Activated T-cell treated with anti-CD3 and anti-CD28 coated beads for 24 hours (primary cell): ENCODE data around the gene FMO2.
"Not testable (repeated sequence)": the region's sequence is repeated elsewhere in the genome, so short reads cannot be mapped to it uniquely, and the experiment has no call there.

ENCODE experiments used
- DNase-seq: peaks from one replicate; pipeline ENCODE4 v3.0.0-alpha.2; 2020; ENCODE audit warnings: low read depth

FMO2 gene

DNA sequence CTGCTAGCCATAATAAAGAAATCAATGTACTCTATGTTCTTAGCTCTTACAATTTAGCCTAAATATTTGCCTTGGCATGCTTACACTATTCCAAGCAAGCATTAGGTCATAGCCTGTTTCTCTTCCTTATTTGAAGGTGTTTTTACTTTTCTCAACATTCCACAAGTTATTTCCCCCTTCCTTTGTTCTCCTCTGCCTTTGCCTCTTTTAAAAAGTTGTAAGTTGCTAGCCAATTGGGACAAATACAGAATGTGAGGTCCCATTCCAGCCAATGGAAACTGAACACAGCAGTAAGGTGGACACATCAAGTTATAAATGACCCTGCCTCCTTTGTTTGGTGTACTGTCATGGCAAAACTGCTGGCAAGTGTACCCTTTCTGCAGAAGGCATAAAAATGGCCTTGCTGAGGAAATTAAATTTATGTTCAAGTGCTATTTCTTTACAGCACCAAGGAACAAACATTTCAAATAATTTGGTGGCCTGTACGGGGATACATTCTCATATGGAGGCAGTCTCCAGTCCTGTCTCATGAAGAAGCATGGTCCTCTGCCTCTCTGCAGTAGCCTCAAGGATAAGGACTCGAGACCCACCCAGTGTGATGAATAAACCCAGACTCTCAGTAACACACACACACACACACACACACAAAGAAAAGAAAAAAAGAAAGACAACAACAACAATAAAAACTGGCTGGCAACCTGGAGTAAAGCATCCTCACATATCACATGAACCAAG, 34.4 kb downstream of the FMO2 start:
- DNase-seq, result no peak

- DNase-seq, result no peak
These were observed 35.0 kb downstream of the FMO2 start for GRCh38 chr1:171220081-171220420.

DNA sequence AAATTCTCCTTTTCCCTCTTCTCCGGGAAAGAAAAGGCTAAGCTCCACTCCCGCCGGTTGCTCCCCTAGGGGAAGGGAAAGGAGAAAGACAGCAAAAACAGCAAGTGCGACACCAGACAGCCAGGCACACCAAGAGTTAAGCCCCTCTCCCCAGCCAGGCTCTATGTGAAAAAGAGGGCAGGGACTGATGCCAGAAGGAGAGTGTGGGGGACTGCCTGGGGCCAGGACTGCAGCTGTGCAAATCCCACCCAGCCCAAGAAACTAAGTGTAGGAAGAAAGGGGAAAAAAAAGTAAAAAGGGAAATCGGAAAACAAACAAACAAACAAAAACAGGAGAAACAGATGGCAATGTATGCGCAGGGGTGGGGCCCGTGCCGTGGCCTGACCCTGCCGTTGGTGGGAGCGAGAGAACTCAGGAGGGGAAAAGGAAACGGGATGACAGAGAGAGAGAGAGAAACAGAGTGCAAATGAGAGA, 35.5 kb downstream of the FMO2 start:
- DNase-seq, result no peak

DNA sequence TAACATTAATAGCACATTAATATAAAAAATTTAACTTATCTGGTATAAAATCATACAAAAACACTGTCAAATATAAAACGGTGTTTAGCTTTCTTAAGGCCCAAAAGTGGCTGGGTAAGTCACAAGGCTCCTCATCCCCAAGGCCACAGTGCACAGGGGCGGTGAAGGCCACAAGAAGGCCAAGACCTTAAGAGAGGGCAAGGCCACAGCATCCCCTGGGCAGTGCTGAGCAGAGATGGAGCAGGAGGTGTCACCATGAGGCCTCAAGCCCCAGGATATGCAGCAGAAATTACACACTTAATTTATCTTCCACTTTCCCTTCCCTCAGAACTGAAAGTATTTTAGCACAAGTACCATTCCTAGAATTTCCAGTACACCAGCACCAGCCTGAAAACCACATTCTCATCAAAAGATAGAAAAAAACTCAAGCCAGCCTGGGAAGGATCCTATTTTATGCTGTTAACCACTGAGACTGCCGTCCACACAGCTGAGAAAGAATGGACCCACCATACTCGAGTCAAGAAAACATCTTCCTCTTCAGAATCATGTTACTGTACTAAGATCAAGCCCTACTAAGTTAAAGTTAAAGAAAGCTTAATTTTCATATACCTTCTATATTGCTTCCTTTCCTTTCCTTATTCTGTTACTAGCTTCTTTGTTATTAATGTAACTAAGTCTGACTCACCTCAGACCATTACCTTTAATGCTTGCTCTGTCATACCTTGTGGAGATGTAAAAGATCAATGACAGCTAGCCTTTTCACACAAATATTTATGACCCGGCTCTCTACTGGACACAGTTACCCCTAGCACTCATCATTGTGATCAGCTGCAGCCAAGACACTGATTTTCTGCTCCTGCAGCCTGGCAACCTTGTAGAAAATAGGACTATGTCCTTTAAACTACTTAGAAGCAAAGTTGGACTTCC, 36.8 kb downstream of the FMO2 start:
- DNase-seq, result no peak

- DNase-seq, result no peak
These were observed 37.8 kb downstream of the FMO2 start for GRCh38 chr1:171222936-171223335.

- not testable (repeated sequence) for DNase-seq
These were observed 39.2 kb downstream of the FMO2 start for GRCh38 chr1:171224257-171224656.

DNA sequence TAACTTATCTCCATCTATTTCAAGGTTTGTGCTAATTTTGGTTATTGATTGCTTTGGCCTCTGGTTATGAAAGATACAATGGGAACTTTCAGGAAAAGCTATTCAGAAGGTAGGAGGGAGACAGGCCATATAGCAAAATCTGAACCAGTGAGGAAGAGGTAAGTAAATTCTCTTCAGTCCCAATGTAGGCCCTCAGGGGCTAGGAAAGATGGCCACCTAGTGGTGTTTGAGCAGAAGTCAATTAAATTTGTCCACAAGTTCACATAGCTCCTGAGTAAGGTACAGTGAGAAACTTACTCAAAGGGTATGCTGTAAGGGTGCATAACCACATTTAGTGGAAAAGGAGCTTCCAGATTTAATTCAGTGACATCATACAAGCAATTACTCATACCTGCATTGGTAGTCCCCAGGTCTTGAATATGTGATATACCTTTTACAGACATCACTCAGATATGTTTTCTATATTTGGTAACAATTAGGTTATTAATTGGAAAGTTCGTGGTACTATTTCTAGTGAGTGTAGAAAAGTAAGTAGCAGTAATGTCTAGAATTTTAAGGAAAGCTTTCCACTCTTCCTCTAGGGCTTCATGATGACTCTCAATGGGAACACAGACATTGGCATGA, 41.8 kb downstream of the FMO2 start:
- no peak for DNase-seq

DNA sequence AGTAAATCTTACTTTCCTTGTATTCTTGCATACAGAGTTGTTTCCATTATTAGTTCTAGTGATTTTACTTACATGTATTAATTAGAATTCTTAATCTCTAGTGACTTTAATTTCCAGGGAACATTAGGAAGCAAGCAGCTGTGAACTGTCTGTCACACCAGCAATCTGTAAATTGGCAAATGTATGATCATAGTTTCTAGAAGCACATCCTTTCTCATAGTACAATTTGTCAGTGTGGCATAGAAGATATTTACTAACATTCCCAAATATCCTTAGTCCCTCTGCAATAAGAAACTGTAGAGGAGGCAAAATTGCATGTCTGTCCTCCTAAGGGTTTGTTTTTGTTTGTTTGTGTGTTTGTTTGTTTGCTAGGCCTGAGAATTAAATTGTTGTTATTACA, 46.2 kb downstream of the FMO2 start:
- DNase-seq, result no peak

DNA sequence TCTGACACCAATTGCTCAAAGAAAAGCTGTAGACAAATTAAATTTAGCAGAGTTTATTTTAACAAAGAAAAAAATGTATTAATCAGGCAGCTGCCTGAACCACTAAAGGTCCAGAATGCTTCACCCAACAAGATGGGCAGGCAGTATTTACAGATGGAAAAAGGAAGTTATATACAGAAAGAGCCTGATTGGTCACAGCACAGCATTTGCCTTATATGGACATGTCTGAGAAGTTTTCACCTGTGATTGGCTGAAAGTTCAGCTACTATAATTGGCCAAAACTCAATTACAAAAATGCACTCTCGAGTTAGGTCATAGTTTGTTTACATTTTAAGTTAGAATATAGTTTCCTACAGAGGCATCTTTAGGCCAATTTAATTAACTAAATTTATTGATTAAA, 48.1 kb downstream of the FMO2 start:
- no peak for DNase-seq

DNA sequence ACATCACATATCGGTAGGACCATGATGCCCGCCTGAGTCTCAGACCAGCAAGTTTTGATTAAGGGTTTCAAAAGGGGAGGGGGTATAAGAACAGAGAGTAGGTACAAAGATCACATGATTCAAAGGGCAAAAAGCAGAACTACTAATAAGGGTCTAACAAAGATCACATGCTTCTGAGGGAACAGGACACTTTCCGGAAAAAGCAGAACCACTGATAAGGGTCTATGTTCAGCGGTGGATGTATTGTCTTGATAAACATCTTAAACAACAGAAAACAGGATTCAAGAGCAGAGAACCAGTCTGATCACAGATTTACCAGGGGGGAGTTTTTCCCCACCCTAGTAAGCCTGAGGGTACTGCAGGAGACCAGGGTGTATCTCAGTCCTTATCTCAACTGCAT, 51.1 kb downstream of the FMO2 start:
- not testable (repeated sequence) for DNase-seq

- no peak for DNase-seq
These were observed 58.8 kb downstream of the FMO2 start for GRCh38 chr1:171243878-171244277.

GRCh38 chr1:171245458-171246064, 60.5 kb downstream of the FMO2 start:
- no peak for DNase-seq

DNA sequence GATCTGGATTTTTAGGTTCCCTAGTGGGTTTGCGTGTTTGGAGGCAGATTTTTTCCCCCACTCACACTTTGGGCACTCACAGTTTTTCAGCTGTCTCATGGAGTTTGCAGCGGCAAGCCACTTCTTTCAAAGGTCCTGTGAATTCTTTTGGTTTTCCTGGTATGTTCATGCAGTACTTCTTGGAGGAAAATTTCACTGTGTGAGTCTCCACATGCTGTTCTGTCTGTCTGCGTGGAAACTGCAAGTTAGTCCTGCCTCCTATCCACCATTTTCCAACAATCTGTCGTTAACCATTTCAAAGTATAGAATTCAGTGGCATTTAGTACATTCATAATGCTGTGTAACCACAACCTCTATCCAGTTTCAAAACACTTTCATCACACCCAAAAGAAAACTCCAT, 62.4 kb downstream of the FMO2 start:
- DNase-seq, result no peak

- no peak for DNase-seq
These were observed 63.2 kb downstream of the FMO2 start, which contains the start of gene FMO1 for GRCh38 chr1:171248302-171248701. Gene FMO1, plus strand, starts transcription at chr1:171248494. Its CDS starts 9,594 bp downstream, at chr1:171258088.

DNA sequence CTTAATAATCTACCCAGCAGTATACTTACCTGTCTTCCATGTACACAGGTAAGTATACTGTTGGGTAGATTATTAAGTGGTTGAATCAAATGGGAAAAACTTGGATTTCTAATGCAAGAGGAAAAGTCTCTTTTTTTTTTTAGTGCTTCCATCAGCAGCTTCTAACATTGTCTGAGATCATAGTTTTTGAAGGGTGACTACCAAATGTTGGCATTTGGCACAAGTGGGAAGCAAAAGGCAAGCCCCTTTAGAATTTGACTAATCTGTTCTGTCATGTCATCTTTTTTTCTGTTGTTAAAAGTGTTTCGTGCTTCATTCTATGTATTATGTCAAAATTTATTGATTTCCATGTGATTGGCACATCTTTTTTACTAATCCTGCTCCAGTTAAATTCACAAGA, 63.7 kb downstream of the FMO2 start:
- no peak for DNase-seq

- no peak for DNase-seq
These were observed 65.2 kb downstream of the FMO2 start for GRCh38 chr1:171250263-171250662.

DNA sequence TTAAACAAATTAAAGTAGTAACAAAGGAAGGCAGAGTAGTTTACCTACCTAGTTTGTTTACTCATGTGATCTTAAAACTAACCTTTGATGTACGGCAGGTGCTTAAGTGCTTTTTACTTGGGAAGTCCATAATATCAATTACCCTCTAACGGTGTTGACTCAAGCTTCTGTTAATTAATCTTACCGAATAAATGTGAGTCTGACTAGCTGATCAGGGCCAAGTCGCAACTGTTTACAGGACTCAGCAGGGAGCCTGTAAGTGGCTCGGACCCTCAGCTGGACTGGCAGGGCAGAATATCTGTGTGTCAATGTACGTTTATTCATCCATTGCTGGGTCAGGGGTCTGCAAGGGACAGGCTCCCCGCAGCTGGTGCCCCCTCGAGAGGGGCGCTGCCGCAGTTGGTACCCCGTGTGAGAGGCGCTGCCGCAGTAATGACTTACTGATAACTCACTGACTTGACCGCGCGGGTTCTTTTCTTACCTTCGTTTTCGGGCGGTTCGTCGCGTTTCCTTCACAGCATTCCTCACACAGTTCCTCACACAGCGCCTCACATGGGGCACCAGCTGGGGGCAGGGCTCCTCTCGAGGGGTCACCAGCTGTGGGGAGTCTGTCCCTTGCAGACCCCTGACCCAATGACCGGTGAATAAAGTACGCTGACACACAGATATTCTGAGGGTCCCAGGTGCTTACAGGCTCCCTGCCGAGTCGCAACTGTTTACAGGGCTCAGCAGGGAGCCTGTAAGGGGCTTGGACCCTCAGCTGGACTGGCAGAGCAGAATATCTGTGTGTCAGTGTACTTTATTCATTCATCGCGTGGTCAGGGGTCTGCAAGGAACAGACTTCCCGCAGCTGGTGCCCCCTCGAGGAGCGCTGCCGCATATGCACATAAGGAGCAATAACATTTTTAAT, 66.2 kb downstream of the FMO2 start:
- DNase-seq, result no peak

GRCh38 chr1:171251952-171252300, 66.8 kb downstream of the FMO2 start:
- DNase-seq, result no peak

DNA sequence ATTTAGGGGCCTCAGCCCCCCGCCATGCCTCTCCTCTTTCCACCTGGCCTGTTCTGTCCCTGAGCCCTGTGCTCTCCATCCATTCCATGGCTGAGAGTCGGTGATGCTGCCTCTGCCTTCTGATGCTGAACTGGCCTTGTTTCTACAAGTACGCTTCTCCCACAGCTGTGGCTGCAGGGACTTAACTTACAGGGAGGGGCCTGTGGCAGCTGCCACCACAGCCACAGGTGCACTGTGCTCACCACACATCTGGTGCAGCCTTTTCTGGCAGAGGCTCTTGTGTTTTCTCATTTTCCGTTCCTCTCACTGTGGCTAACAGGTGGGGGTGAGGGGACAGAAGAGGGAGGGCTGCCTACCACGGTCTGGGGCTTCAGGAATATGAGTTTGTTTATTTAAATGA, 67.4 kb downstream of the FMO2 start:
- no peak for DNase-seq

- no peak for DNase-seq
These were observed 69.8 kb downstream of the FMO2 start for GRCh38 chr1:171254859-171255258.

GRCh38 chr1:171256940-171257606, 72.0 kb downstream of the FMO2 start:
- no peak for DNase-seq
